ENCODE results near the gene SHANK2.

The SHANK2 gene

DNA sequence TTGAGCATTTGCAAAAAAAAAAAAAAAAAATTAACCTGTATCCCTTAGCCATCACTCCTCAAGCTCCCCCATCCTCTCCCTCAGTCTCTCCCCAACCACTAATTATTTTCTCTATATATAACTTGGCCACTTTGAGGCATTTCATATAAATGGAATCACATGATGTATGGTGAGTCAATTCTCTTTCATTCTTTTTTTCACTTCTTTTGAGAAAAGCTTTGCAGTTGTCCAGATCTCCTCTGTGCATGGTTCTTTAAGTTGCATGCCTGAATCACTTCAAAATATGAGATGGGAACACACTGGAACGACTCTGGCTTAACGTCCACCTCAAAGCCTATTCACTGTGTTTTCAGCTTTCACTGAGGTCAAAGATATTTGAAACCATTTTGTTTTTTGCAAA, 40.7 kb downstream of the SHANK2 start:
- no peaks in the 10 kb centered on the region for H3K9me3 ChIP-seq (ENCODE audit: insufficient read depth, low read length)
- H3K36me3 ChIP-seq (ENCODE audit: low read length), result no peaks in the 10 kb centered on the region
- H3K4me2 ChIP-seq (ENCODE audit: low read depth, low read length, poor library complexity, severe bottlenecking), result no peak overlapping the region
- no peaks in the 10 kb centered on the region for H3K79me2 ChIP-seq (ENCODE audit: insufficient read depth, low read length)
- H3K4me3 ChIP-seq (ENCODE audit: insufficient read depth, low read length, poor library complexity, severe bottlenecking), result no peak overlapping the region
- H4K20me1 ChIP-seq (ENCODE audit: low read depth, low read length), result no peaks in the 10 kb centered on the region
- no peaks in the 10 kb centered on the region for H3K27me3 ChIP-seq (ENCODE audit: low read length)
- no peak overlapping the region for H2AFZ ChIP-seq (ENCODE audit: low read depth, low read length, severe bottlenecking)
- H3F3A ChIP-seq (ENCODE audit: insufficient read depth), result no peaks in the 10 kb centered on the region
- no peaks in the 10 kb centered on the region for H3K9me2 ChIP-seq (replicated peaks; ENCODE audit: insufficient read depth, low read length)
- H3K27ac ChIP-seq (ENCODE audit: low read depth, low read length), result no peak overlapping the region
- TF ChIP-seq, protein P1, sequence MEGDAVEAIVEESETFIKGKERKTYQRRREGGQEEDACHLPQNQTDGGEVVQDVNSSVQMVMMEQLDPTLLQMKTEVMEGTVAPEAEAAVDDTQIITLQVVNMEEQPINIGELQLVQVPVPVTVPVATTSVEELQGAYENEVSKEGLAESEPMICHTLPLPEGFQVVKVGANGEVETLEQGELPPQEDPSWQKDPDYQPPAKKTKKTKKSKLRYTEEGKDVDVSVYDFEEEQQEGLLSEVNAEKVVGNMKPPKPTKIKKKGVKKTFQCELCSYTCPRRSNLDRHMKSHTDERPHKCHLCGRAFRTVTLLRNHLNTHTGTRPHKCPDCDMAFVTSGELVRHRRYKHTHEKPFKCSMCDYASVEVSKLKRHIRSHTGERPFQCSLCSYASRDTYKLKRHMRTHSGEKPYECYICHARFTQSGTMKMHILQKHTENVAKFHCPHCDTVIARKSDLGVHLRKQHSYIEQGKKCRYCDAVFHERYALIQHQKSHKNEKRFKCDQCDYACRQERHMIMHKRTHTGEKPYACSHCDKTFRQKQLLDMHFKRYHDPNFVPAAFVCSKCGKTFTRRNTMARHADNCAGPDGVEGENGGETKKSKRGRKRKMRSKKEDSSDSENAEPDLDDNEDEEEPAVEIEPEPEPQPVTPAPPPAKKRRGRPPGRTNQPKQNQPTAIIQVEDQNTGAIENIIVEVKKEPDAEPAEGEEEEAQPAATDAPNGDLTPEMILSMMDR (IDR thresholded peaks at IDR 0.05; ENCODE audit: insufficient read depth, low read length, poor library complexity, severe bottlenecking), result no peak
- no peak for TF ChIP-seq EZH2phosphoT487 (conservative IDR thresholded peaks at IDR 0.05; ENCODE audit: low read length)
- no peak overlapping the region for H3K9ac ChIP-seq (ENCODE audit: low read length)

DNA sequence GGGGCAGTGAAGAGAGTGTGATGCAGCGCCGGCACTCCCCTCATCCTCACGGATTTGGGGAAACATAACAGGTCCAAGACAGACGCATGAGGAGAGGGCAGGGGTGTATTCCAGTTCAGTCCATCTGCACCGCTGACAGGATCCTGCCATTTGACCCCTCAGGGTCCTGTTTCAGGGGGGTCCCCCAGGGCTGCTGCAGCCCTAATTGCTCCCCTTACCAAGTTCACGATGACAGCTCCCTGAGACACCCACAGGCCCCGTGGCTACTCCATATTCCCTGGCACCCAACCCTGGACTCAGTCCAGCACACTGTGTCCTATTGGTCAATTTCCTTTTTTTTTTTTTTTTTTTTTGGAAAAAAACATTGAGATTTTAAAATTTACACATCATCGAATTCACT, 41.5 kb downstream of the SHANK2 start:
- Histone ChIP-seq H3K27me3 (ENCODE audit: low read length) (no peaks in the 10 kb centered on the region), H3K9me3 (ENCODE audit: insufficient read depth, low read length) (no peaks in the 10 kb centered on the region), H3K79me2 (ENCODE audit: insufficient read depth, low read length) (no peaks in the 10 kb centered on the region), H3K36me3 (ENCODE audit: low read length) (no peaks in the 10 kb centered on the region), H3F3A (ENCODE audit: insufficient read depth) (no peaks in the 10 kb centered on the region), H4K20me1 (ENCODE audit: low read depth, low read length) (no peaks in the 10 kb centered on the region), H3K4me2 (ENCODE audit: low read depth, low read length, poor library complexity, severe bottlenecking) (no peak overlapping the region), H3K9ac (ENCODE audit: low read length) (no peak overlapping the region), H3K27ac (ENCODE audit: low read depth, low read length) (no peak overlapping the region), H3K9me2 (replicated peaks; ENCODE audit: insufficient read depth, low read length) (no peaks in the 10 kb centered on the region), H2AFZ (ENCODE audit: low read depth, low read length, severe bottlenecking) (no peak overlapping the region), H3K4me3 (ENCODE audit: insufficient read depth, low read length, poor library complexity, severe bottlenecking) (no peak overlapping the region)
- TF ChIP-seq, protein P1 (IDR thresholded peaks at IDR 0.05; ENCODE audit: insufficient read depth, low read length, poor library complexity, severe bottlenecking), result no peak
- TF ChIP-seq EZH2phosphoT487 (conservative IDR thresholded peaks at IDR 0.05; ENCODE audit: low read length), result no peak

DNA sequence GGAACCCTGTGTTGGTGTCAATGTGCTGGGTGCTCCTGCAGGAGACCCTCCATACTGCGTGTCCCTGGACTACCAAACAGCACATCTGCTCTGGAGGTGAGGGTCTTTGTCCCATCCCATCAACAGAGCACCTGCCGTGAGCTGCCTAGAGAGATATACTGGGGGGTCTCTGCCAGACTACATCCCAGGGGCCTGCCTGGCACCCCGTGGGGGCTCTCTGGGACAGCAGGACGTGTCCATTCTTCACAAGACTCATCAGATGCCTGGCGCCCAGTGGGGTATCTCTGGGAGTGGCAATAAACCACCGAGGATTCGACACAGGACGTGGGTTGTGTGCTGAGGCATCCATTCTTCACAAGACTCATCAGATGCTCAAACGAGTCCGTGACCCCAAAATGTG, 42.7 kb downstream of the SHANK2 start:
- no peak overlapping the region for H3K9ac ChIP-seq (ENCODE audit: low read length)
- no peaks in the 10 kb centered on the region for H3K36me3 ChIP-seq (ENCODE audit: low read length)
- H3F3A ChIP-seq (ENCODE audit: insufficient read depth), result no peaks in the 10 kb centered on the region
- H3K9me2 ChIP-seq (replicated peaks; ENCODE audit: insufficient read depth, low read length), result no peaks in the 10 kb centered on the region
- no peak overlapping the region for H3K4me3 ChIP-seq (ENCODE audit: insufficient read depth, low read length, poor library complexity, severe bottlenecking)
- H3K27ac ChIP-seq (ENCODE audit: low read depth, low read length), result no peak overlapping the region
- no peaks in the 10 kb centered on the region for H3K27me3 ChIP-seq (ENCODE audit: low read length)
- no peaks in the 10 kb centered on the region for H4K20me1 ChIP-seq (ENCODE audit: low read depth, low read length)
- TF ChIP-seq, protein P1 (IDR thresholded peaks at IDR 0.05; ENCODE audit: insufficient read depth, low read length, poor library complexity, severe bottlenecking), result no peak
- no peak for TF ChIP-seq EZH2phosphoT487 (conservative IDR thresholded peaks at IDR 0.05; ENCODE audit: low read length)
- H2AFZ ChIP-seq (ENCODE audit: low read depth, low read length, severe bottlenecking), result no peak overlapping the region
- no peaks in the 10 kb centered on the region for H3K79me2 ChIP-seq (ENCODE audit: insufficient read depth, low read length)
- no peaks in the 10 kb centered on the region for H3K9me3 ChIP-seq (ENCODE audit: insufficient read depth, low read length)
- H3K4me2 ChIP-seq (ENCODE audit: low read depth, low read length, poor library complexity, severe bottlenecking), result no peak overlapping the region
